GM12878 (cell line): ENCODE results near the gene EIF2B1. TPM values are rescaled to one million over a fixed set of nuclear protein-coding genes. Genes with fewer than 3 reads are reported as not detected.

ENCODE experiments used
- ATAC-seq: fragments of 200-7000 bp; cut with Tn5 transposase; 3 replicates; pipeline ENCODE4 v1.9.1; 2020; ENCODE audit warnings: mild to moderate bottlenecking, moderate library complexity
- BruUV-seq: library from RNA; stranded (reverse); fragments of 400-500 nt; replicated peaks from 2 replicates; lab custom pipeline; 2021; lab: Mats Ljungman, UMichigan
- CTCF ChIA-PET: fragments of 300-600 bp; sonication (Branson Sonifier 250); formaldehyde crosslinking; extraction: SDS; loops from one replicate; lab custom pipeline; 2021; ENCODE audit warnings: inconsistent platforms; lab: Yijun Ruan, JAX
- POLR2A ChIA-PET: fragments of 350-600 bp; formaldehyde crosslinking; extraction: SDS; loops from one replicate; lab custom pipeline; 2021; ENCODE audit warnings: inconsistent platforms; lab: Charles Lee
- RAD21 ChIA-PET: fragments of 300-600 bp; sonication (Branson Sonifier 250); formaldehyde crosslinking; loops from one replicate; lab custom pipeline; 2023; ENCODE audit warnings: antibody characterized with exemption; ENCODE audit not compliant: unreplicated experiment; lab: Charles Lee
- SMC1A ChIA-PET: fragments of 300-600 bp; sonication (Branson Sonifier 250); formaldehyde crosslinking; loops from one replicate; lab custom pipeline; 2023; ENCODE audit not compliant: unreplicated experiment, uncharacterized antibody; lab: Charles Lee
- DNase-seq: peaks from one replicate; pipeline ENCODE4 v3.0.0-alpha.2; 2011; ENCODE audit warnings: low read depth, low spot score
- FAIRE-seq: peaks from 3 replicates; lab custom pipeline; 2011; peaks lifted over from hg19 to GRCh38; lab: Jason Lieb, UNC
- H2AFZ ChIP-seq: 2 replicates; pipeline ENCODE4 v1.6.0; 2011; ENCODE audit warnings: low read depth, low read length, control low read depth; ENCODE audit not compliant: control insufficient read depth
- H3K27ac ChIP-seq: 2 replicates; pipeline ENCODE4 v1.5.1; 2011; ENCODE audit warnings: control low read depth; ENCODE audit not compliant: control insufficient read depth, insufficient read depth
- H3K27me3 ChIP-seq, 2 experiments: replicated peaks in 1 of 2; 2 replicates each; pipeline versions ENCODE4 v1.6.0 to v1.6.1; 2011; ENCODE audit warnings: low read length in 1 of 2; ENCODE audit not compliant: control insufficient read depth in 2 of 2, insufficient read depth in 2 of 2
- H3K36me3 ChIP-seq, 2 experiments: 2 replicates each; pipeline ENCODE4 v1.5.1; 2011; ENCODE audit warnings: low read length in 1 of 2; ENCODE audit not compliant: control insufficient read depth in 2 of 2, insufficient read depth in 2 of 2
- H3K4me1 ChIP-seq: 2 replicates; pipeline ENCODE4 v1.6.1; 2011; ENCODE audit warnings: mild to moderate bottlenecking, low read length, moderate library complexity, mixed read lengths; ENCODE audit not compliant: control insufficient read depth, insufficient read depth
- H3K4me2 ChIP-seq: 2 replicates; pipeline ENCODE4 v1.6.0; 2011; ENCODE audit warnings: control low read depth; ENCODE audit not compliant: control insufficient read depth, insufficient read depth
- H3K4me3 ChIP-seq: fragments of 200-600 bp; sonication (generic); 2 replicates; pipeline ENCODE4 v1.5.1; 2016
- H3K79me2 ChIP-seq: 2 replicates; pipeline ENCODE4 v1.6.0; 2011; ENCODE audit warnings: low read length; ENCODE audit not compliant: control insufficient read depth, insufficient read depth
- H3K9ac ChIP-seq: 2 replicates; pipeline ENCODE4 v1.8.0; 2011; ENCODE audit warnings: low read length, control low read depth, mixed read lengths; ENCODE audit not compliant: control insufficient read depth, insufficient read depth
- H3K9me3 ChIP-seq: replicated peaks from 3 replicates; pipeline ENCODE4 v1.5.1; 2011; ENCODE audit warnings: mild to moderate bottlenecking, low read length; ENCODE audit not compliant: control insufficient read depth, insufficient read depth
- H4K20me1 ChIP-seq: 2 replicates; pipeline ENCODE4 v1.6.0; 2011; ENCODE audit not compliant: control insufficient read depth, insufficient read depth
- BRCA1 ChIP-seq: IDR thresholded peaks from 2 replicates; pipeline ENCODE4 v1.6.1; 2011; ENCODE audit warnings: low read depth, low read length, improper control_type of control experiment
- KAT2A ChIP-seq: conservative IDR thresholded peaks from 2 replicates; pipeline ENCODE4 v1.6.1; 2011; ENCODE audit warnings: low read depth, low read length; ENCODE audit not compliant: control insufficient read depth
- MTA3 ChIP-seq: IDR thresholded peaks from 2 replicates; pipeline ENCODE4 v1.6.1; 2012; ENCODE audit warnings: low read length, inconsistent platforms, borderline replicate concordance
- MXI1 ChIP-seq: fragments of 150-350 bp; IDR thresholded peaks from 2 replicates; pipeline ENCODE4 v1.6.1; 2011; ENCODE audit warnings: low read depth, mild to moderate bottlenecking, inconsistent platforms, low read length, improper control_type of control experiment
- NBN ChIP-seq: fragments of 450-650 bp; IDR thresholded peaks from 2 replicates; pipeline ENCODE4 v1.6.1; 2016
- NR2F1 ChIP-seq: fragments of 450-650 bp; conservative IDR thresholded peaks from 2 replicates; pipeline ENCODE4 v1.6.1; 2017; ENCODE audit warnings: mild to moderate bottlenecking
- PBX3 ChIP-seq: IDR thresholded peaks from 2 replicates; pipeline ENCODE4 v1.6.1; 2011; ENCODE audit warnings: mild to moderate bottlenecking, low read depth, low read length, moderate library complexity; ENCODE audit not compliant: insufficient replicate concordance
- PKNOX1 ChIP-seq: fragments of 450-650 bp; IDR thresholded peaks from 2 replicates; pipeline ENCODE4 v1.6.1; 2016; ENCODE audit warnings: mild to moderate bottlenecking
- SIN3A ChIP-seq: IDR thresholded peaks from 2 replicates; pipeline ENCODE4 v1.6.1; 2012; ENCODE audit warnings: low read depth, low read length, improper control_type of control experiment
- SMARCA5 ChIP-seq: fragments of 450-650 bp; IDR thresholded peaks from 2 replicates; pipeline ENCODE4 v1.6.1; 2017; ENCODE audit warnings: mild to moderate bottlenecking
- SMC3 ChIP-seq: IDR thresholded peaks from 2 replicates; pipeline ENCODE4 v1.6.1; 2011; ENCODE audit warnings: low read length, improper control_type of control experiment, borderline replicate concordance
- TBL1XR1 ChIP-seq: IDR thresholded peaks from 2 replicates; pipeline ENCODE4 v1.6.1; 2012; ENCODE audit warnings: low read depth, low read length, improper control_type of control experiment
- YY1 ChIP-seq: IDR thresholded peaks from 2 replicates; pipeline ENCODE4 v1.6.1; 2011; ENCODE audit warnings: low read depth, mild to moderate bottlenecking, low read length
- ZBTB4 ChIP-seq: fragments of 450-650 bp; formaldehyde crosslinking; IDR thresholded peaks from 2 replicates; pipeline ENCODE4 v1.4.0; 2022; ENCODE audit warnings: mild to moderate bottlenecking, moderate library complexity
- ZNF207 ChIP-seq: fragments of 450-650 bp; IDR thresholded peaks from 2 replicates; pipeline ENCODE4 v1.6.1; 2014; ENCODE audit warnings: antibody characterized with exemption, mild to moderate bottlenecking, borderline replicate concordance
- WGBS: methylation state at CpG from one replicate; pipeline ENCODE4 v1.1.6; 2016; ENCODE audit warnings: low lambda C conversion rate; ENCODE audit not compliant: insufficient replicate concordance, insufficient coverage; ENCODE audit errors: missing lambda C conversion rate; 5-methylcytosine and 5-hydroxymethylcytosine counted together
- in situ Hi-C: fragments of 300-500 bp; cut with MboI; formaldehyde crosslinking; loops from 9 replicates; pipeline ENCODE4 v1.14.3; 2018; ENCODE audit warnings: mixed read lengths
- intact Hi-C: fragments of 100-400 bp; cut with micrococcal nuclease; formaldehyde crosslinking; loops from one replicate; pipeline ENCODE4 v1.14.2; 2022; ENCODE audit not compliant: unreplicated experiment
- polyA plus RNA-seq, 11 experiments: library from polyadenylated mRNA; depleted of rRNA in 4 of 11; unstranded in 6 of 11; stranded (reverse) in 5 of 11; fragments of >200 nt; fragmentation: Nextera tagmentation in 4 of 11; fragmentation: Illumina TruSeq in 1 of 11; extraction: Ambion mirVana in 4 of 11; extraction: Trizol in 1 of 11; gene quantifications; 1 replicate in 1 of 11; 2 replicates in 10 of 11; pipeline versions ENCODE4 v1.2.1 to v1.2.3, GENCODE V29; 2011 to 2016; ENCODE audit warnings: inconsistent platforms in 2 of 11, missing spikeins in 2 of 11, low read depth in 1 of 11
- total RNA-seq, 4 experiments: library from RNA; depleted of rRNA in 3 of 4; stranded (reverse); fragments of >200 nt in 3 of 4; fragmentation: Illumina TruSeq in 1 of 4; extraction: Trizol in 1 of 4; gene quantifications; 2 replicates each; pipeline versions ENCODE4 v1.2.1 to v1.2.3, GENCODE V29; 2013 to 2021
- TF ChIP-seq, protein P1 (sequence below): fragments of 450-650 bp; IDR thresholded peaks from 2 replicates; pipeline ENCODE4 v1.6.1; 2017; ENCODE audit warnings: mild to moderate bottlenecking
- TF ChIP-seq, protein P2 (sequence below): fragments of 450-650 bp; IDR thresholded peaks from 2 replicates; pipeline ENCODE4 v1.6.1; 2017; ENCODE audit warnings: mild to moderate bottlenecking, low read depth, inconsistent platforms; ENCODE audit not compliant: poor library complexity, severe bottlenecking

The EIF2B1 gene
- total and polyA plus RNA-seq, 10 of the 15 experiments (the other 5 are each of a cell fraction or from before 2014, with no cell fraction given) = 17.6 to 131 (median 49.1) TPM

- H3K27me3 ChIP-seq = no peaks in the 10 kb centered on the region
- no peak overlapping the region for H3K27ac ChIP-seq
- RAD21 ChIA-PET = no interaction called here
- no peaks in the 10 kb centered on the region for H3K4me1 ChIP-seq
- BruUV-seq = no TSS peak
- no peak overlapping the region for H2AFZ ChIP-seq
- no peak overlapping the region for H3K4me3 ChIP-seq
- DNase-seq (no peak), FAIRE-seq (no peak), ATAC-seq (no peak)
- peaks cover 29 to 47% of the 10 kb centered on the region in 2 experiments for H3K36me3 ChIP-seq
- intact Hi-C loops = no loop called here
- POLR2A ChIA-PET = no interaction called here
- no peaks in the 10 kb centered on the region for H3K79me2 ChIP-seq
- 51% methylated on average over 4 of the region's 4 CpGs for WGBS
- no peak overlapping the region for H3K4me2 ChIP-seq
- CTCF ChIA-PET = no interaction called here
- H3K9ac ChIP-seq = no peak overlapping the region
- SMC1A ChIA-PET = no interaction called here
- in situ Hi-C loops = no loop called here
- no peaks in the 10 kb centered on the region for H4K20me1 ChIP-seq
- no peaks in the 10 kb centered on the region for H3K9me3 ChIP-seq
- TF ChIP-seq KAT2A = no peak
- no peak for TF ChIP-seq SIN3A
- TF ChIP-seq MXI1 = no peak
- TF ChIP-seq BRCA1 = no peak
- no peak for TF ChIP-seq YY1
- TF ChIP-seq TBL1XR1 = no peak
- no peak for TF ChIP-seq NBN
- TF ChIP-seq, protein P1, sequence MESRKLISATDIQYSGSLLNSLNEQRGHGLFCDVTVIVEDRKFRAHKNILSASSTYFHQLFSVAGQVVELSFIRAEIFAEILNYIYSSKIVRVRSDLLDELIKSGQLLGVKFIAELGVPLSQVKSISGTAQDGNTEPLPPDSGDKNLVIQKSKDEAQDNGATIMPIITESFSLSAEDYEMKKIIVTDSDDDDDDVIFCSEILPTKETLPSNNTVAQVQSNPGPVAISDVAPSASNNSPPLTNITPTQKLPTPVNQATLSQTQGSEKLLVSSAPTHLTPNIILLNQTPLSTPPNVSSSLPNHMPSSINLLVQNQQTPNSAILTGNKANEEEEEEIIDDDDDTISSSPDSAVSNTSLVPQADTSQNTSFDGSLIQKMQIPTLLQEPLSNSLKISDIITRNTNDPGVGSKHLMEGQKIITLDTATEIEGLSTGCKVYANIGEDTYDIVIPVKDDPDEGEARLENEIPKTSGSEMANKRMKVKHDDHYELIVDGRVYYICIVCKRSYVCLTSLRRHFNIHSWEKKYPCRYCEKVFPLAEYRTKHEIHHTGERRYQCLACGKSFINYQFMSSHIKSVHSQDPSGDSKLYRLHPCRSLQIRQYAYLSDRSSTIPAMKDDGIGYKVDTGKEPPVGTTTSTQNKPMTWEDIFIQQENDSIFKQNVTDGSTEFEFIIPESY = no peak
- TF ChIP-seq SMC3 = no peak
- TF ChIP-seq MTA3 = no peak
- TF ChIP-seq ZNF207 = no peak
- no peak for TF ChIP-seq PKNOX1
- TF ChIP-seq, protein P2, sequence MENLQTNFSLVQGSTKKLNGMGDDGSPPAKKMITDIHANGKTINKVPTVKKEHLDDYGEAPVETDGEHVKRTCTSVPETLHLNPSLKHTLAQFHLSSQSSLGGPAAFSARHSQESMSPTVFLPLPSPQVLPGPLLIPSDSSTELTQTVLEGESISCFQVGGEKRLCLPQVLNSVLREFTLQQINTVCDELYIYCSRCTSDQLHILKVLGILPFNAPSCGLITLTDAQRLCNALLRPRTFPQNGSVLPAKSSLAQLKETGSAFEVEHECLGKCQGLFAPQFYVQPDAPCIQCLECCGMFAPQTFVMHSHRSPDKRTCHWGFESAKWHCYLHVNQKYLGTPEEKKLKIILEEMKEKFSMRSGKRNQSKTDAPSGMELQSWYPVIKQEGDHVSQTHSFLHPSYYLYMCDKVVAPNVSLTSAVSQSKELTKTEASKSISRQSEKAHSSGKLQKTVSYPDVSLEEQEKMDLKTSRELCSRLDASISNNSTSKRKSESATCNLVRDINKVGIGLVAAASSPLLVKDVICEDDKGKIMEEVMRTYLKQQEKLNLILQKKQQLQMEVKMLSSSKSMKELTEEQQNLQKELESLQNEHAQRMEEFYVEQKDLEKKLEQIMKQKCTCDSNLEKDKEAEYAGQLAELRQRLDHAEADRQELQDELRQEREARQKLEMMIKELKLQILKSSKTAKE = no peak
- no peak for TF ChIP-seq SMARCA5
- no peak for TF ChIP-seq PBX3
- TF ChIP-seq NR2F1 = no peak
- TF ChIP-seq ZBTB4 (CRISPR knock-in tag) = no peak
These were observed 19.0 kb downstream of the EIF2B1 start for GRCh38 chr12:123614531-123614930.
